ENCODE measurements around the gene PDE4D. TPM values are rescaled to one million over a fixed set of nuclear protein-coding genes. Genes with fewer than 3 reads are reported as not detected.

PDE4D gene
- total RNA-seq, 1 experiment from 2014 or later: 3.6 TPM

DNA sequence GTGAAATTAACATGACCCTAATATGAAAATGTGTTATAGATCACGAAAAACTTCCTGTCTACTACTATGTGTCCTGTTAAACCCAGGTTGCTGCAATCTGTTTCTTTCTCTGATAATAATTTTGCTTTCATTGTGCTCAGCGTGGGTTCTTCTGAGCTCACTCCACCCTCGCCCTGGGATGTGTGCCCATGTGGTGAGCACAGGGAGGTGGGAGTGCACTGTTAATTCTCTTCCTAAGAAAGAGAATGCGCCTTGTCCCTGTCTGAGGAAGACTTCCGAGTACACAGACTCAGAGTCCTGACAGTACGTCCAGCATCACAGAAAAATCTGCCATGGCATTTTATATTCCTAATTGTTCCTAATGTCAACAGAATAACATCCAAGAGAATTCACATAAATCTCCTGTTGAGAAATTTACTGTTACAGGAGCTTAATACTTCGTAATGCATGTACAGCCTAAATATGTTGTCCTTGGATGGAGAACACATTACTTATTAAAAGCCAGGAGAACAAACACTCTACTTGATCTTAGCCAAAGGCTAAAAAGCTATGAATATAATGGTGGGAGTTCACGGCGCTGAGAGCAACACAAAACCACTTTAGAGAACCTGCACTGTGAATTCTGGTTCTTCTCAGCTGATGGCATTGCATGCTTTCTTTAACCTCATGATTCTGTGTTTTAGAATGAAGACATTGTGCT is 102.6 kb downstream of the PDE4D start:
- Histone ChIP-seq H3K27me3 (ENCODE audit: low read length) (no peaks in the 10 kb centered on the region), H3K9me3 (ENCODE audit: low read length) (no peaks in the 10 kb centered on the region), H3K27ac (ENCODE audit: low read length) (peak overlapping the region; percentile 97), H3K4me1 (ENCODE audit: insufficient read depth, low read length) (peaks cover 56% of the 10 kb centered on the region), H2AFZ (ENCODE audit: low read length) (peak overlapping the region; percentile 49; the same call in 1 of the 2 replicates), H3K9ac (ENCODE audit: low read length) (peak overlapping the region; percentile 83), H3K79me2 (ENCODE audit: low read length) (no peaks in the 10 kb centered on the region), H3K4me3 (ENCODE audit: low read length) (peak overlapping the region; percentile 9; the same call in 1 of the 2 replicates), H4K20me1 (ENCODE audit: low read length) (no peaks in the 10 kb centered on the region), H3K9me2 (replicated peaks; ENCODE audit: low read length) (no peaks in the 10 kb centered on the region), H3F3A (ENCODE audit: low read length, unreplicated experiment) (no peaks in the 10 kb centered on the region), H3K4me2 (ENCODE audit: low read length) (peak overlapping the region; percentile 79), H3K36me3 (ENCODE audit: low read depth, low read length) (no peaks in the 10 kb centered on the region)
- ChIA-PET CTCF (interaction anchor here (0.9 kb wide), 1 partner anchor 210 kb away, joined by 3 read pairs; no protein-coding TSS in a partner anchor), POLR2A (ENCODE audit: unreplicated experiment) (interaction anchor here (0.7 to 1.3 kb wide), 3 partner anchors 22 to 26 kb away, joined by 4 to 27 read pairs (median 4); no protein-coding TSS in a partner anchor)
- intact Hi-C loops (cut with micrococcal nuclease): loop anchor here (5.0 kb wide), 1 partner anchor 754 kb away; no protein-coding TSS in a partner anchor
- TSS peak; percentile 98 for BruUV-seq (replicated peaks)
- no peak for DNase-seq
- peak; percentile 37 for ATAC-seq
- TF ChIP-seq EZH2 (IDR thresholded peaks at IDR 0.05; ENCODE audit: low read length, unreplicated experiment): no peak
- TF ChIP-seq, protein P1, sequence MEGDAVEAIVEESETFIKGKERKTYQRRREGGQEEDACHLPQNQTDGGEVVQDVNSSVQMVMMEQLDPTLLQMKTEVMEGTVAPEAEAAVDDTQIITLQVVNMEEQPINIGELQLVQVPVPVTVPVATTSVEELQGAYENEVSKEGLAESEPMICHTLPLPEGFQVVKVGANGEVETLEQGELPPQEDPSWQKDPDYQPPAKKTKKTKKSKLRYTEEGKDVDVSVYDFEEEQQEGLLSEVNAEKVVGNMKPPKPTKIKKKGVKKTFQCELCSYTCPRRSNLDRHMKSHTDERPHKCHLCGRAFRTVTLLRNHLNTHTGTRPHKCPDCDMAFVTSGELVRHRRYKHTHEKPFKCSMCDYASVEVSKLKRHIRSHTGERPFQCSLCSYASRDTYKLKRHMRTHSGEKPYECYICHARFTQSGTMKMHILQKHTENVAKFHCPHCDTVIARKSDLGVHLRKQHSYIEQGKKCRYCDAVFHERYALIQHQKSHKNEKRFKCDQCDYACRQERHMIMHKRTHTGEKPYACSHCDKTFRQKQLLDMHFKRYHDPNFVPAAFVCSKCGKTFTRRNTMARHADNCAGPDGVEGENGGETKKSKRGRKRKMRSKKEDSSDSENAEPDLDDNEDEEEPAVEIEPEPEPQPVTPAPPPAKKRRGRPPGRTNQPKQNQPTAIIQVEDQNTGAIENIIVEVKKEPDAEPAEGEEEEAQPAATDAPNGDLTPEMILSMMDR (conservative IDR thresholded peaks at IDR 0.05; ENCODE audit: low read depth, low read length): no peak
- TF ChIP-seq EZH2phosphoT487 (IDR thresholded peaks at IDR 0.05; ENCODE audit: borderline replicate concordance, low read length): no peak

DNA sequence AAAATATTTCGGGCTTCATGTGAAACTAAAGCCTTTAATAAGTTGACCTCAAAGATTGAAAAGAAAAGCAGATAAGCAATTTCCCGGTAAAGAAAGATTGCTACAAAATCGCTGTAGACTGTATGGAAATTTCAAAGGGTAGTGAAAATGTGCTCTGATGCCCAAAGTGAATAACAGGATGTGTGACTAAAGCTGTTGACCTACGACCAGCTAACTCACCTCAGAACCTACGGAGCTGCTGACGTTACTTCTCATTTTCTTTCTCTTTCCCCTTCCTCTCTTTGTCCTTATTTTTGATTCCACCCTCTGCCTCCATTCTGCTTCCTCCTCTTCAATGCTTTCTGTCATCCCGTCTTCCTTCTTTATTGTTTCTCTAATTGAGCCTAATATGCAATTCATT is 103.2 kb downstream of the PDE4D start:
- Histone ChIP-seq H3K79me2 (ENCODE audit: low read length) (no peaks in the 10 kb centered on the region), H3K36me3 (ENCODE audit: low read depth, low read length) (no peaks in the 10 kb centered on the region), H3F3A (ENCODE audit: low read length, unreplicated experiment) (no peaks in the 10 kb centered on the region), H3K27me3 (ENCODE audit: low read length) (no peaks in the 10 kb centered on the region), H3K9me2 (replicated peaks; ENCODE audit: low read length) (no peaks in the 10 kb centered on the region), H3K4me2 (ENCODE audit: low read length) (peak overlapping the region; percentile 79), H3K4me1 (ENCODE audit: insufficient read depth, low read length) (peaks cover 58% of the 10 kb centered on the region), H3K9ac (ENCODE audit: low read length) (peak overlapping the region; percentile 83), H3K9me3 (ENCODE audit: low read length) (no peaks in the 10 kb centered on the region), H3K27ac (ENCODE audit: low read length) (peak overlapping the region; percentile 97), H2AFZ (ENCODE audit: low read length) (peak overlapping the region; percentile 49), H4K20me1 (ENCODE audit: low read length) (no peaks in the 10 kb centered on the region), H3K4me3 (ENCODE audit: low read length) (peak overlapping the region; percentile 36; the same call in 1 of the 2 replicates)
- no peak for TF ChIP-seq EZH2phosphoT487 (IDR thresholded peaks at IDR 0.05; ENCODE audit: borderline replicate concordance, low read length)
- no peak for TF ChIP-seq EZH2 (IDR thresholded peaks at IDR 0.05; ENCODE audit: low read length, unreplicated experiment)
- TF ChIP-seq, protein P1 (conservative IDR thresholded peaks at IDR 0.05; ENCODE audit: low read depth, low read length): no peak
- no TSS peak for BruUV-seq (replicated peaks)
- ATAC-seq: peak; percentile 40
- ChIA-PET POLR2A (ENCODE audit: unreplicated experiment) (interaction anchor here (0.7 to 1.3 kb wide), 3 partner anchors 22 to 26 kb away, joined by 4 to 27 read pairs (median 4); no protein-coding TSS in a partner anchor), CTCF (interaction anchor here (0.9 kb wide), 1 partner anchor 209 kb away, joined by 3 read pairs; no protein-coding TSS in a partner anchor)
- DNase-seq: peak; percentile 47
- intact Hi-C loops (cut with micrococcal nuclease): loop anchor here (5.0 kb wide), 1 partner anchor 753 kb away; no protein-coding TSS in a partner anchor
